Measurements from ENCODE around the gene PRDX6.
"Not testable (repeated sequence)": the region's sequence is repeated elsewhere in the genome, so short reads cannot be mapped to it uniquely, and the experiment has no call there.

The PRDX6 gene

GRCh38 chr1:173470608-173471007, 6.5 kb upstream of the PRDX6 start:
- no peak for DNase-seq

GRCh38 chr1:173473599-173474011, 3.5 kb upstream of the PRDX6 start:
- peak; percentile 70 for DNase-seq

- no peak for DNase-seq
Measured at GRCh38 chr1:173474097-173474779, 2.9 kb upstream of the PRDX6 start.

DNA sequence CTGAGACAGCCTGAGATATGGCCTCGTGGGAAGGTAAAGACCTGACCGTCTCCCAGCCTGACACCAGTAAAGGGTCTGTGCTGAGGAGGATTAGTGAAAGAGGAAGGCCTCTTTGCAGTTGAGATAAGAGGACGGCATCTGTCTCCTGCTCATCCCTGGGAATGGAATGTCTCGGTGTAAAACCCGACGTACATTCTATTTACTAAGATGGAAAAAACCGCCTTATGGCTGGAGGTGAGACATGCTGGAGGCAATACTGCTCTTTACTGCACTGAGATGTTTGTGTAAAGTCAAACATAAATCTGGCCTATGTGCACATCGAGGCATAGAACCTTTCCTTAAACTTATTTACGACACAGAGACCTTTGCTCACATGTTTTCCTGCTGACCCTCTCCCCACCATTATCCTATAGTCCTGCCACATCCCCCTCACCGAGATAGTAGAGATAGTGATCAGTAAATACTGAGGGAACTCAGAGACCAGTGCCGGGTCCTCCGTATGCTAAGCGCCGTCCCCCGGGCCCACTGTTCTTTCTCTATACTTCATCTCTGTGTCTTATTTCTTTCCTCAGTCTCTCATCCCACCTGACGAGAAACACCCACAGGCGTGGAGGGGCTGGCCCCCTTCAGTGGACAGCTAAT, 2.2 kb upstream of the PRDX6 start:
- not testable (repeated sequence) for DNase-seq

DNA sequence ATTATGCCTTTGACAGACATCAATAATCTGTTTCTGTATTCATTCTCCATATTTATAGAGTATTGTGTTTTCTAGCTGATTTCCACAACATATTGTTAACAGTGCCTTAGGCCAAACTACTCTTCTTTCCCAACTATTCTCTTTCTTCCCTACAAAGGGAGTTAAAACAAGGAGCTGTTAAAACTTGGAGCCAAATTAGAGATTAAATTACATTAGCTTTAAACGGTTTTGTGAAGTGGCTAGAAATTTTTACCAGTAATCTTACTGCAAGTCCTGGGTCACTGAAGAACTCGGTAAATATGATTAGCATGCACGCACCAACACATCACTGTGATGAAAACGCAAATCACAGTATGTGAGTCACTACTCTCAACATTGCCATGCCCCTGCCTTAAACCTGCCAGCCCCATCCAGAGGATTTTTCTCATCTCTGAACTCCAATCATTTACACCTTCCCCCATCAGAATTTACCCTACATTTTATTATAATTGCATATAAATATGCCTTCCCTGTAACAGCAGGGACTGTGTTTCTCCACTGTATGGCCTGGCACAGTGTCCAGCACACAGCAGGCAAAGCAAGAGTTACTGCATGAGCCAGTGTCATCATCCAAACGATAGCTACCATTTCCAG, 1.5 kb upstream of the PRDX6 start:
- peak; percentile 67 for DNase-seq

DNA sequence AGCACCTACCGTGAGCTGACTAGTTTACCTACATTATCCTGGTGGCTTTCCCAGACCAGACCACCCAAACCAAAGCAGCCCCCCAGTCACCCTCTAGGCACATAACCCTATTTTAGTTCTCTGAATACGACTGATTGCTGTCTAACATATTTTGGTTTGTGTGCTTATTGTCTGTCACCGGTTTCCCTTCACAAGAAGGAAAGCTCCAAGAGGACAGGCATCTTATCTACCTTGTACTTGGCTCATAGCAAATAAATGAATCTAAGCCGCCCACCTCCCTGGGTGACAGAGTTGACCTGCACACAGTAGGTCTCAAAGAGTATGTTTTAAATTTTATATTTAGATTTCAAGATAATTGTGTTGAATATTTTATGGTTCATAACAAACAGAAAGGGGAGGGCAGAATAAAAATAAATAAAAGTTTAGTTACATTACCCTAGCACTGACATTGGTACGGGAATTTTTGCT, 904 bp upstream of the PRDX6 start:
- DNase-seq: no peak

- peak; percentile 91 for DNase-seq
Measured at GRCh38 chr1:173476665-173477285, 360 bp upstream of the PRDX6 start.

GRCh38 chr1:173478094-173478674, 1.0 kb downstream of the PRDX6 start:
- DNase-seq: peak; percentile 57

DNA sequence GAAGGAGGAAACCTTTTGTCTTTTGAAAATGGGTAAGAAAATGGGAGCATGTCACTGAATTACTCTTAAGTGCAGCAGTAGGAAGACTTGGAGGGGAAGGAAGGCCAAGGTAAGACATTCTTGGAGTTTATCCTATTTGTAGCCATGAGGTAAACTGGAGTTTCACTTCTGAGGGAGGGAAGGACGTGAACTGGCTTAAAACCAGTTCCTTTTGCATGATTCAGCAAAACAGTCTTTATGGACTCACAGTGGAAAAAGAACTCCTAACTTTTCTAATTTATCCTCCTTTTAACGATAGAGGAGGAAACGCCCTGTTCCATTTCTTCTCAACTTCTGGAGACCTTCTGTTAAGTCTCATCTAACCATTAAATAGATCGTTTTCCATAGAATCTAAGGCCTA, 2.5 kb downstream of the PRDX6 start:
- DNase-seq: no peak

DNA sequence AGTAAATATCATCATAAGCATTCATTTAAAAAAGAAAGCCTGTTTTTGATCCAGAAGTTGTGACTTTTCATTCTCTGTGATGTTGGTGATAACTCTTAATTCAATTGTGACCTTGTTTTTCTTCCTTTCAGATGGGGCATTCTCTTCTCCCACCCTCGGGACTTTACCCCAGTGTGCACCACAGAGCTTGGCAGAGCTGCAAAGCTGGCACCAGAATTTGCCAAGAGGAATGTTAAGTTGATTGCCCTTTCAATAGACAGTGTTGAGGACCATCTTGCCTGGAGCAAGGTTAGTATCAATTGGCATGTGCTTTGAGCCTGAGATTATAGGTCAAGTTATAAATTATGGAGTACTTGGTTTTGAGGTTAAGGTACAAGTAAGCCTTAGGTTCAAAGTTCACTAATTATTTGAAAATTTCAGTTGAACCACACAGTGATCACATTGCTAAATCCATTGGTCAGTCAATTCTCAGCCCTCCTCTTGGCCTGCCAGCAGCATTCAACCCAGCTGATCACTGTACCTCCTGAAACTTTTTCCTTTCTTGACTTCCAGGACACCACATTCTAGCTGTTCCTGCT, 4.1 kb downstream of the PRDX6 start:
- no peak for DNase-seq

GRCh38 chr1:173482683-173483082, 5.5 kb downstream of the PRDX6 start:
- DNase-seq: no peak

DNA sequence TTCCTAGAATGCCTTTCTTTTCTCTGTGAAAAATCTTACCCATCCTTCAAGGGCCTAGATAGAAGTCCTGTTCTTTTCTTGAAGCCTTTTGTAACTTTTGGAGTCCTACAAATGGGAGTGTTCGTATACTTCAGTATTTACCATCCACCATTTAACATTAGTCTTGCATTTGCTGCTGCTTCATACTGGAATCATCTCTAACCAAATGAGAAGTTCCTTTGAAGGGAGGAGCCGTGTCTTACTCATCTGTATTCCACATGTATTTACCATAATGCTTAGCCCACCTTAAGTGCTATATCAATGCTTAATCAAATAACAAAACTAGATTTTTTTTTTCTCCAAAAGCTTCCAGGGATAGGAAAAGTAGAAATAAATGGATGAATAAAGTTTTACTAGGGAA, 7.1 kb downstream of the PRDX6 start:
- DNase-seq: no peak

- no peak for DNase-seq
Measured at GRCh38 chr1:173485401-173485800, 8.3 kb downstream of the PRDX6 start.

GRCh38 chr1:173488001-173488400, 10.9 kb downstream of the PRDX6 start:
- DNase-seq: no peak

- DNase-seq: peak; percentile 4
Measured at GRCh38 chr1:173489149-173489600, 12.0 kb downstream of the PRDX6 start.

DNA sequence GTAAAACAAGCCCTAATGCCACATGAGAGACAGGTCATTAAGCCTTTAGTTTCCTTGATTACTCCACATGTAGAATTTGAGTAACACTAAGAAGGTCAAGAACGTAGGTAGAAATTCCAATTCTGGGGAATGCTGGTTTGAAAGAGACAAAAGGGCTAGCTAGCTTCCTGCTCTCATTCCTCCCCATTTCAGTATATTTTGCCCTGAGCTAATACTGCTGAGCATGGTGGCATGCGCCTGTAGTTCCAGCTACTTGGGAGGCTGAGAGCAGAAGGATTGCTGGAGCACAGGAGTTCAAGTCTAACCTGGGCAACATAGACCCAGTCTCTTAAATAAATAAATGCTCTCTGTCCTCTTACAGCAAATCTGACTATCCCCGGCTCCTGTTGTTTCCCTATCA, 12.8 kb downstream of the PRDX6 start:
- DNase-seq: no peak

DNA sequence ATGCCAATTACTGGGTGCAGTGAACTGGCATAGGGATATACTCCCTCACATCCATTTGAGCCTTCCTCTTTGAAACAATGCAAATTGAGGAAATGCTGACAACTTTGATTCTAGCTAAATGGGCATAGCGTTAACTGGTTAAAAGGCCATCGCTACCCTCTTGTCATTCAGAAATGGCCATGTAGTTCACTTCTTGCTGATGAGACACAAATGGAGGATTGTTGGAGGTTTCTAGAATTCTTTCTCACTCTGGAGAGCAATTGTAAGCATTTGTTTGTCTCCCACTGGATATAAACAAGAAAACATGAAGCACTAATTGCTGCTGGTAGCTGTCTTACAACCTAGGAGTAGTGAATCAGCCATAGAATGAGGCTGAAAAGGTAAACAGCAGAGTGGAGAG, 14.4 kb downstream of the PRDX6 start:
- no peak for DNase-seq

- DNase-seq: not testable (repeated sequence)
Measured at GRCh38 chr1:173493125-173493524, 16.0 kb downstream of the PRDX6 start.

GRCh38 chr1:173495609-173496267, 18.6 kb downstream of the PRDX6 start:
- DNase-seq: no peak

DNA sequence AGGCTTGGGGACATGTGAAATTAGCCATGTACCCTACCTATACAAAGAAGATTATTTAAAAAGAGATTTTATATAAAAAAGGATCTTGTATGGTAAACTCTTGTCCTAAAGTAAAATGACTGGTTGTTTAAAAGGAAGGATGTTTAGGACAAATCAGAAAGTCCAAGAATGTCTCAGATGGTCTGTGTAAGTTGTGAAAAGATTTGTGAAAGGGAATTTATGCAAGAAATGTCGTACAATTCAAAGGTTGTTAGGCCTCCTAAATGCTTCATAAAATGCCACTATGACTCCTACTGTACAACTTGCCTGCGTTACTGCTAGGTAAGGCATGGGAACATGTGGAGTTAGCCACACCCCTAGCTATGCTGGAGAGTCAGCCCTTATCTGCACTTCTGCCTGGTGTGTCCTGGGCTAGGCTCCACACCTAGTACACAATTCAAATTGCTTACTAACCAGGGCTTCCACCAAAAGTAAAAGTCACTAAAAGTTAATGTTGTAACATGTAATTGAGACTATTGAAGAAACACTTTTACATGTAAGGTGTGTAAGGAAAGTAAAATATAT, 19.7 kb downstream of the PRDX6 start:
- no peak for DNase-seq

DNA sequence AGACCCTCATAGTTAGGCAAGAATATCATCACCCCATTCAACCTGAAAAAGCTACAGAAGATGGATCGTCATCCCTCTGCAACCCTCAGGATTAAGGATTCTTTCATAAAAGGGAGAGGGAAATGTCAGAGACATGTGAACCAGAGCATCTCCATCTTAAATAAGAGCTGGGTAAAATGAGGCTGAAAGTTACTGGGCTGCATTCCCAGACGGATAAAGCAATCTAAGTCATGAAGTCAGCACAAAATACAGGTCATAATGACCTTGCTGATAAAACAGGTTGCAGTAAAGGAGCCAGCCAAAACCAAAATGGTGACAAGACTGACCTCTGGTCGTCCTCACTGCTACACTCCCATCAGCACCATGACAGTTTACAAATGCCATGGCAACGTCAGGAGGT, 22.6 kb downstream of the PRDX6 start:
- no peak for DNase-seq

DNA sequence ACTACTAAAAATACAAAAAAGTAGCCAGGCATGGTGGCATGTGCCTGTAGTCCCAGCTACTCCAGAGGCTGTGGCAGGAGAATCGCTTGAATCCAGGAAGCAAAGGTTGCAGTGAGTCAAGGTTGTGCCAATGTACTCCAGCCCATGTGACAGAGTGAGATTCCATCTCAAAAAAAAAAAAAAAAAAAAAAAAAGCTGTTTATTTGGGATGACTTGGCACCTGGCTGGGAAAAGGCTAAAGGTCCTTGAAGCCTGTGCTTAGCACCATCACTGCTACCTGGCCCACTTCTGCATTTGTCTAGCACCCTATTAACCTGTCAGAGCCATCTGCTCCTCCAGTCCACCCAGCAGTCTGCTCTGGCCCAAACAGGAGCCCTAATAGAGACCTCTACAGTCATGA, 25.0 kb downstream of the PRDX6 start:
- DNase-seq: no peak

All from fibroblast of skin of right quadriceps (primary cell).